OCI-LY3 (cell line): ENCODE results near the gene RPN1.

Experiments
- H2AFZ ChIP-seq: fragments of 200-600, 300-600 bp; shearing (Covaris generic); 2 replicates; pipeline ENCODE4 v1.6.0; 2014; ENCODE audit warnings: antibody characterized with exemption, low read depth, low read length
- H3K27ac ChIP-seq: fragments of 200-600, 300-600 bp; sonication (generic); 2 replicates; pipeline ENCODE4 v1.5.1; 2014; ENCODE audit warnings: mild to moderate bottlenecking, low read length, moderate library complexity, mixed read lengths
- H3K27me3 ChIP-seq: fragments of 200-600, 300-600 bp; sonication (generic); 2 replicates; pipeline ENCODE4 v1.6.1; 2014; ENCODE audit warnings: low read depth, low read length, mixed read lengths
- H3K36me3 ChIP-seq: fragments of 200-600, 300-600 bp; sonication (generic); replicated peaks from 2 replicates; pipeline ENCODE3; 2014; ENCODE audit warnings: low read depth, low read length, mixed read lengths
- H3K4me1 ChIP-seq: fragments of 300-600, 200-600 bp; sonication (generic); 2 replicates; pipeline ENCODE4 v1.6.1; 2014; ENCODE audit warnings: low read length, mixed read lengths
- H3K4me2 ChIP-seq: fragments of 200-600, 300-600 bp; sonication (generic); 2 replicates; pipeline ENCODE4 v1.6.1; 2014; ENCODE audit warnings: low read length, mixed read lengths
- H3K4me3 ChIP-seq: fragments of 300-600, 200-600 bp; sonication (generic); 2 replicates; pipeline ENCODE4 v1.5.1; 2014; ENCODE audit warnings: antibody characterized with exemption, mild to moderate bottlenecking, low read length, moderate library complexity
- H3K79me2 ChIP-seq: fragments of 300-600, 200-600 bp; shearing (Covaris generic); 2 replicates; pipeline ENCODE4 v1.6.1; 2014; ENCODE audit warnings: mild to moderate bottlenecking, low read length, mixed read lengths
- H3K9ac ChIP-seq: fragments of 300-600, 200-600 bp; shearing (Covaris generic); 2 replicates; pipeline ENCODE4 v1.6.0; 2014; ENCODE audit warnings: mild to moderate bottlenecking, low read length, moderate library complexity
- H3K9me3 ChIP-seq: fragments of 200-600, 300-600 bp; shearing (Covaris generic); 2 replicates; pipeline ENCODE4 v1.6.1; 2014; ENCODE audit warnings: low read length, mixed read lengths; ENCODE audit not compliant: insufficient read depth
- H4K20me1 ChIP-seq: fragments of 200-600, 300-600 bp; sonication (generic); 2 replicates; pipeline ENCODE4 v1.6.1; 2016; ENCODE audit warnings: low read length, mixed read lengths; ENCODE audit not compliant: insufficient read depth
- EZH2phosphoT487 ChIP-seq: fragments of 200-600 bp; shearing (Covaris generic); IDR thresholded peaks from 2 replicates; pipeline ENCODE4 v1.6.1; 2018; ENCODE audit warnings: antibody characterized with exemption, mixed run types, low read depth
- TF ChIP-seq, protein P1 (sequence below): fragments of 200-600, 300-600 bp; sonication (generic); IDR thresholded peaks from 2 replicates; pipeline ENCODE4 v1.5.1; 2014; ENCODE audit warnings: antibody characterized with exemption, low read length, low read depth

Gene RPN1

GRCh38 chr3:128572013-128572412, 78.6 kb downstream of the RPN1 start:
- TF ChIP-seq EZH2phosphoT487: no peak
- TF ChIP-seq, protein P1, sequence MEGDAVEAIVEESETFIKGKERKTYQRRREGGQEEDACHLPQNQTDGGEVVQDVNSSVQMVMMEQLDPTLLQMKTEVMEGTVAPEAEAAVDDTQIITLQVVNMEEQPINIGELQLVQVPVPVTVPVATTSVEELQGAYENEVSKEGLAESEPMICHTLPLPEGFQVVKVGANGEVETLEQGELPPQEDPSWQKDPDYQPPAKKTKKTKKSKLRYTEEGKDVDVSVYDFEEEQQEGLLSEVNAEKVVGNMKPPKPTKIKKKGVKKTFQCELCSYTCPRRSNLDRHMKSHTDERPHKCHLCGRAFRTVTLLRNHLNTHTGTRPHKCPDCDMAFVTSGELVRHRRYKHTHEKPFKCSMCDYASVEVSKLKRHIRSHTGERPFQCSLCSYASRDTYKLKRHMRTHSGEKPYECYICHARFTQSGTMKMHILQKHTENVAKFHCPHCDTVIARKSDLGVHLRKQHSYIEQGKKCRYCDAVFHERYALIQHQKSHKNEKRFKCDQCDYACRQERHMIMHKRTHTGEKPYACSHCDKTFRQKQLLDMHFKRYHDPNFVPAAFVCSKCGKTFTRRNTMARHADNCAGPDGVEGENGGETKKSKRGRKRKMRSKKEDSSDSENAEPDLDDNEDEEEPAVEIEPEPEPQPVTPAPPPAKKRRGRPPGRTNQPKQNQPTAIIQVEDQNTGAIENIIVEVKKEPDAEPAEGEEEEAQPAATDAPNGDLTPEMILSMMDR: no peak
- Histone ChIP-seq H3K79me2 (no peaks in the 10 kb centered on the region), H3K9me3 (no peaks in the 10 kb centered on the region), H2AFZ (no peak overlapping the region), H4K20me1 (no peaks in the 10 kb centered on the region), H3K9ac (no peak overlapping the region; the same call in 1 of the 2 replicates), H3K27ac (peak overlapping the region; percentile 39; the same call in 1 of the 2 replicates), H3K36me3 (no peaks in the 10 kb centered on the region), H3K4me2 (peak overlapping the region; percentile 83), H3K27me3 (peaks cover 3% of the 10 kb centered on the region; the same call in 1 of the 2 replicates), H3K4me1 (peaks cover 25% of the 10 kb centered on the region), H3K4me3 (no peak overlapping the region)
